Subcutaneous adipose tissue (tissue), 4 donors: Measurements from ENCODE around the gene GBX1. TPM values are rescaled to one million over a fixed set of nuclear protein-coding genes. Genes with fewer than 3 reads are reported as not detected.

Experiments
- CTCF ChIP-seq: fragments of 450-650 bp; IDR thresholded peaks from one replicate; pipeline ENCODE4 v1.5.1; 2016; ENCODE audit warnings: low read depth, mild to moderate bottlenecking, control low read depth, antibody characterized with exemption, moderate library complexity
- total RNA-seq, 4 donors: library from RNA; depleted of rRNA; stranded (reverse); fragments of >200 nt; gene quantifications; one replicate each; pipeline ENCODE4 v1.1.0, GENCODE V29; 2016

Gene GBX1
- total RNA-seq, 4 donors from 2014 or later = not detected

- TF ChIP-seq CTCF = no peak
Observed at GRCh38 chr7:151119055-151119415, 48.5 kb downstream of the GBX1 start.

- no peak for TF ChIP-seq CTCF
Observed at GRCh38 chr7:151118108-151119054, 49.1 kb downstream of the GBX1 start.

- TF ChIP-seq CTCF = no peak
Observed at GRCh38 chr7:151117565-151117964, 49.9 kb downstream of the GBX1 start.

GRCh38 chr7:151116603-151117440, 50.7 kb downstream of the GBX1 start:
- no peak for TF ChIP-seq CTCF

- TF ChIP-seq CTCF = no peak
Observed at GRCh38 chr7:151115836-151116418, 51.6 kb downstream of the GBX1 start.

- no peak for TF ChIP-seq CTCF
Observed at GRCh38 chr7:151115121-151115835, 52.2 kb downstream of the GBX1 start.
